ENCODE data around the gene SH2D1B. TPM values are rescaled to one million over a fixed set of nuclear protein-coding genes. Genes with fewer than 3 reads are reported as not detected.
"Not testable (repeated sequence)": the region's sequence is repeated elsewhere in the genome, so short reads cannot be mapped to it uniquely, and the experiment has no call there.

Gene SH2D1B
- total RNA-seq, 2 experiments from 2014 or later, result not detected

GRCh38 chr1:162418584-162418983, 6.6 kb upstream of the SH2D1B start:
- DNase-seq; H3K4me3 Mint-ChIP-seq; CTCF ChIA-PET; H3K27ac Mint-ChIP-seq; H3K9me3 Mint-ChIP-seq; intact Hi-C loops (cut with micrococcal nuclease); H3K4me1 Mint-ChIP-seq (ENCODE audit: low read depth); H3K36me3 Mint-ChIP-seq (ENCODE audit: low read depth): not testable (repeated sequence)
- peaks cover 22% of the 10 kb centered on the region for H3K27me3 Mint-ChIP-seq (ENCODE audit: low read depth)

GRCh38 chr1:162417650-162418049, 5.7 kb upstream of the SH2D1B start:
- Mint-ChIP-seq H3K4me3 (no peak overlapping the region), H3K36me3 (ENCODE audit: low read depth) (no peaks in the 10 kb centered on the region), H3K9me3 (no peaks in the 10 kb centered on the region), H3K27me3 (ENCODE audit: low read depth) (peaks cover 19% of the 10 kb centered on the region), H3K27ac (no peak overlapping the region), H3K4me1 (ENCODE audit: low read depth) (no peaks in the 10 kb centered on the region)
- CTCF ChIA-PET, result no interaction called here
- intact Hi-C loops (cut with micrococcal nuclease), result no loop called here
- DNase-seq, result no peak

GRCh38 chr1:162416909-162417308, 5.0 kb upstream of the SH2D1B start:
- CTCF ChIA-PET, result no interaction called here
- intact Hi-C loops (cut with micrococcal nuclease), result no loop called here
- H3K4me3 Mint-ChIP-seq, result no peak overlapping the region

GRCh38 chr1:162416215-162416614, 4.3 kb upstream of the SH2D1B start:
- CTCF ChIA-PET, result no interaction called here
- no peak overlapping the region for H3K27ac Mint-ChIP-seq
- intact Hi-C loops (cut with micrococcal nuclease), result no loop called here
- DNase-seq, result no peak
- H3K27me3 Mint-ChIP-seq (ENCODE audit: low read depth), result peaks cover 12% of the 10 kb centered on the region
- no peaks in the 10 kb centered on the region for H3K9me3 Mint-ChIP-seq
- H3K4me3 Mint-ChIP-seq, result no peak overlapping the region
- no peaks in the 10 kb centered on the region for H3K4me1 Mint-ChIP-seq (ENCODE audit: low read depth)
- H3K36me3 Mint-ChIP-seq (ENCODE audit: low read depth), result no peaks in the 10 kb centered on the region

More at GRCh38 chr1:162416909-162417308, 5.0 kb upstream of the SH2D1B start:
- Mint-ChIP-seq H3K9me3 (no peaks in the 10 kb centered on the region), H3K27me3 (ENCODE audit: low read depth) (peaks cover 13% of the 10 kb centered on the region), H3K36me3 (ENCODE audit: low read depth) (no peaks in the 10 kb centered on the region), H3K27ac (no peak overlapping the region), H3K4me1 (ENCODE audit: low read depth) (no peaks in the 10 kb centered on the region)
- DNase-seq, result no peak

- Mint-ChIP-seq H3K36me3 (ENCODE audit: low read depth) (no peaks in the 10 kb centered on the region), H3K4me3 (no peak overlapping the region), H3K4me1 (ENCODE audit: low read depth) (no peaks in the 10 kb centered on the region), H3K27ac (no peak overlapping the region), H3K9me3 (no peaks in the 10 kb centered on the region), H3K27me3 (ENCODE audit: low read depth) (peaks cover 18% of the 10 kb centered on the region)
- intact Hi-C loops (cut with micrococcal nuclease), result no loop called here
- DNase-seq, result no peak
- CTCF ChIA-PET, result interaction anchor here (1.3 kb wide), 1 partner anchor 17 kb away, joined by 4 read pairs; no protein-coding TSS in a partner anchor
Observed at GRCh38 chr1:162407539-162407938, 4.4 kb downstream of the SH2D1B start.

- CTCF ChIA-PET, result interaction anchor here (1.3 kb wide), 1 partner anchor 17 kb away, joined by 4 read pairs; no protein-coding TSS in a partner anchor
- Mint-ChIP-seq H3K27me3 (ENCODE audit: low read depth) (peaks cover 19% of the 10 kb centered on the region), H3K36me3 (ENCODE audit: low read depth) (no peaks in the 10 kb centered on the region), H3K4me1 (ENCODE audit: low read depth) (no peaks in the 10 kb centered on the region), H3K4me3 (no peak overlapping the region), H3K27ac (no peak overlapping the region), H3K9me3 (no peaks in the 10 kb centered on the region)
- intact Hi-C loops (cut with micrococcal nuclease), result no loop called here
- DNase-seq, result no peak
Observed at GRCh38 chr1:162406811-162407210, 5.1 kb downstream of the SH2D1B start.

GRCh38 chr1:162405800-162406199, 6.1 kb downstream of the SH2D1B start:
- DNase-seq, result no peak
- Mint-ChIP-seq H3K27me3 (ENCODE audit: low read depth) (peaks cover 17% of the 10 kb centered on the region), H3K4me3 (no peak overlapping the region), H3K27ac (no peak overlapping the region), H3K36me3 (ENCODE audit: low read depth) (no peaks in the 10 kb centered on the region), H3K9me3 (no peaks in the 10 kb centered on the region), H3K4me1 (ENCODE audit: low read depth) (no peaks in the 10 kb centered on the region)
- intact Hi-C loops (cut with micrococcal nuclease), result no loop called here
- CTCF ChIA-PET, result no interaction called here

- Mint-ChIP-seq H3K27me3 (ENCODE audit: low read depth) (peaks cover 12% of the 10 kb centered on the region), H3K36me3 (ENCODE audit: low read depth) (no peaks in the 10 kb centered on the region), H3K9me3 (no peaks in the 10 kb centered on the region), H3K4me3 (no peak overlapping the region), H3K4me1 (ENCODE audit: low read depth) (no peaks in the 10 kb centered on the region), H3K27ac (no peak overlapping the region)
- no peak for DNase-seq
- intact Hi-C loops (cut with micrococcal nuclease), result no loop called here
- CTCF ChIA-PET, result no interaction called here
Observed at GRCh38 chr1:162404550-162405160, 7.3 kb downstream of the SH2D1B start.

GRCh38 chr1:162400790-162401355, 11.1 kb downstream of the SH2D1B start:
- H3K4me1 Mint-ChIP-seq (ENCODE audit: low read depth), result no peaks in the 10 kb centered on the region
- CTCF ChIA-PET, result no interaction called here
- no peak for DNase-seq
- no peak overlapping the region for H3K4me3 Mint-ChIP-seq
- no peaks in the 10 kb centered on the region for H3K36me3 Mint-ChIP-seq (ENCODE audit: low read depth)
- peaks cover 17% of the 10 kb centered on the region for H3K27me3 Mint-ChIP-seq (ENCODE audit: low read depth)
- H3K9me3 Mint-ChIP-seq, result no peaks in the 10 kb centered on the region
- H3K27ac Mint-ChIP-seq, result no peak overlapping the region
- intact Hi-C loops (cut with micrococcal nuclease), result no loop called here

- Mint-ChIP-seq H3K27me3 (ENCODE audit: low read depth) (peaks cover 14% of the 10 kb centered on the region), H3K36me3 (ENCODE audit: low read depth) (no peaks in the 10 kb centered on the region), H3K9me3 (no peaks in the 10 kb centered on the region), H3K27ac (no peak overlapping the region), H3K4me3 (no peak overlapping the region), H3K4me1 (ENCODE audit: low read depth) (no peaks in the 10 kb centered on the region)
- intact Hi-C loops (cut with micrococcal nuclease), result loop anchor here (10.0 kb wide), 1 partner anchor 244 kb away; no protein-coding TSS in a partner anchor
- no peak for DNase-seq
- CTCF ChIA-PET, result no interaction called here
Observed at GRCh38 chr1:162398999-162399580, 12.8 kb downstream of the SH2D1B start.

GRCh38 chr1:162397943-162398560, 13.9 kb downstream of the SH2D1B start:
- Mint-ChIP-seq H3K27me3 (ENCODE audit: low read depth) (peaks cover 14% of the 10 kb centered on the region), H3K27ac (no peak overlapping the region), H3K4me3 (no peak overlapping the region), H3K4me1 (ENCODE audit: low read depth) (no peaks in the 10 kb centered on the region), H3K9me3 (no peaks in the 10 kb centered on the region), H3K36me3 (ENCODE audit: low read depth) (no peaks in the 10 kb centered on the region)
- DNase-seq, result no peak
- CTCF ChIA-PET, result interaction anchor here (1.0 kb wide), 2 partner anchors 342 to 345 kb away, joined by 3 to 4 read pairs; no protein-coding TSS in a partner anchor
- intact Hi-C loops (cut with micrococcal nuclease), result loop anchor here (10.0 kb wide), 1 partner anchor 243 kb away; no protein-coding TSS in a partner anchor

GRCh38 chr1:162397039-162397448, 14.9 kb downstream of the SH2D1B start:
- Mint-ChIP-seq H3K9me3 (no peaks in the 10 kb centered on the region), H3K4me1 (ENCODE audit: low read depth) (no peaks in the 10 kb centered on the region), H3K27me3 (ENCODE audit: low read depth) (peaks cover 11% of the 10 kb centered on the region), H3K36me3 (ENCODE audit: low read depth) (no peaks in the 10 kb centered on the region), H3K27ac (no peak overlapping the region), H3K4me3 (no peak overlapping the region)
- no peak for DNase-seq
- intact Hi-C loops (cut with micrococcal nuclease), result loop anchor here (10.0 kb wide), 1 partner anchor 242 kb away; no protein-coding TSS in a partner anchor
- CTCF ChIA-PET, result interaction anchor here (1.0 kb wide), 1 partner anchor 341 kb away, joined by 4 read pairs; no protein-coding TSS in a partner anchor

Data from activated naive CD4-positive, alpha-beta T cell treated with anti-CD3 and anti-CD28 coated beads for 36 hours (primary cell).